GM21576 (cell line): Measurements from ENCODE around the gene RRP9.
"Not testable (repeated sequence)": the region's sequence is repeated elsewhere in the genome, so short reads cannot be mapped to it uniquely, and the experiment has no call there.

Experiments used
- ATAC-seq: cut with Tn5 transposase; IDR thresholded peaks from one replicate; pipeline ENCODE4 v1.9.1; 2021; ENCODE audit warnings: mild to moderate bottlenecking, moderate library complexity; ENCODE audit not compliant: unreplicated experiment

RRP9 gene

DNA sequence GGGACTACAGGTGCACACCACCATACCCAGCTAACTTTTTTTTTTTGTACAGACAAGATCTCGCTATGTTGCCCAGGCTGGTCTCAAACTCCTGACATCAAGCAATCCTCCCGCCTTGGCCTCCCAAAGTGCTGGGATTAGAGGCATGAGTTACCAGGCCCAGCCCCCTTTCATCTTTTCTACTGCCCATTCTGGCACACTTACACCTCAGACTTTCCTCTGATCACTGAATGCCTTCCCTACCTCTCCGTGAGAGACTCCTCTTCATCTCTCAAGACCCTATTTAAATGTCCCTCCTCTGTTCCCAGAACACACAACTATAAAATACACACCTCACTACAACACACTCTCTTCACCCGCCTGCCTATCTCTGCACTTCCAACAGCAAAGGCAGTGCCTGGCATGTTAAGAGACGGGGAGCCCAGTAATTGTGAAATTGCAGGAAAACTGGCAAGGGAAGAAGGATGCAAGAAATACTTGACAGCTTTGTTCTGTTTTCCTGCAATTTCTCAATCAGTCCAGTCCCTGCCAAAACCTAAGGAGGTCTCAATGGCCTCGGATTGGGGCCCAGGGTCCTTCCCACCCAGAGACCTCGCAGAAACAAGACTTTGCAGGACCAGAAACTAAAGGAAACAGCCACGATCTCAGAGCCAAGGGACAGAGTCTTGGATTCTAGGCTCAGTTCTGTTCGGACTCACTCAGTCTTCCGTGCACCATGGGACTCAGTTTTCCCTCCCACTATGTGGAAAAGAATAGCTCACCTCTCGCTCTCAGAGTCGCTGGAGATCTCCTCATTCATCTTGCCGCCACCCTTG is 849 bp downstream of the RRP9 start:
- ATAC-seq, result no peak

DNA sequence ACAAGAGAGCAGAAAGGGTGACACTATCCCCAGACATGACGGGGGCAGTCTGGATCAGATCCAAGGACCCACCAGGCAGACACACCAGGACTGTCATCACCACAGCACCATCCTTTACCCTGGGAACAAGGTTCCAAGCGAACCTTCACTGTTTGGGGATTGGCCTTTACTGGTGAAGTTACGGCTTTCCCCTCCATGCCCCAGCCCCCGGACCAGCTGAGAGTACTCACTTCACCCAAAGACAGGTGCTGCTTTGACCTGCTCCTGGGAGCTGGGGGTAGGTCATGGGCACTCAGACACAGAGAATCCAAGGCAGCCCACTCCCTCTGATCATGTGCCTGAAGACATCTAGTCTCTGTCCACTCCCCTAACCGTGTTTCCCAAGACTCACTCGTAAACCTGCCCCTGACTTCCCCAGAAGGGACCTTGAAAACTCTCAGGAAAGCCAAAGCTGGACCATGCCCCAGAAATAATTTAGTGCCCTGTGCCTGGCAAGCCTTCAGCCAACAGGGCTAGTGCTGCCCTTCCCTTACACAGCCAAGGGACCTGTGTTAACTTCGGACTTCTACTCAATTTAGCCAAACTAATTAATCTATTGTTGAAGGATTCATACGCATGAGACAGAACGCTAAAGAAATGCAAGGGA is 2.8 kb downstream of the RRP9 start:
- no peak for ATAC-seq

DNA sequence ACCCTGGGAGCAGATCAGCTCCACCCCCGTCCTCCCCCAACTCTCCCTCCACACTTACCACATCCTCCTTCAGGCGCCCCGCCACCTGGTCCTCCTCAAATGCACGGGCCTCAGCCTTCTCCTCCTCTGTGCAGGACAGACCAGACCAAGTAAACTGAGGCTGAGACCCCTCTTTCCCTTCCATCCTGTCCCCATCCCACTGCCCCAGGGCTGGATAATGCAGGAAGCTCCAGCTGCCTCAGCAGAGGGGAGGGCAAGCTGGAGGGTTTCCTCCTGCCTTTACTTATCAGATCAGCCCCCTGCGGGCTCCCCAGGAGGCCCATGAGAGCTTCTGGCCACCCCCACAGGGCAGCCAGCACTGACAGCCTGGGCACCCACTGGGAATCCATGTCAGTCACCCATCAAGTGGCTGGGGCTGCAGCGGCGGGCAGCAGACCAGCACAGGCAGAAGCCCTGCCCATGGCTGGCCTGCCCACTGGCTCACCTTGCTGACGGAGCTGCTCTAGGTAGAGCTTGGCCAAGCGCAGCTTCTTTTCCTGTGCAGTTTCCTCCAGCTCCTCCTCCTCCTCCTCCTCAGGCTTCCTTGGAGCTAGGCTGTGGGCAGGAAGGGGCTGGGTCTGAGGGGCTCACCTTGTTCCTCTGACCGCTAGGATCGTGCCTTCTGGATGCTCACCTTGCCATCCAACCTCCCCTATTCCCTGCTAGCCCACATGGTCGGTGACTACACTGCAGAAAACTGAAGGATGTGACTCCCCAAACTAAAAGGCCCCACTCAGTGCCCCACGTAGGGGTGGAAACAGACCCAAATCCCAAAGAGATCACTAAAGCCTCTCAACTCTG is 3.9 kb downstream of the RRP9 start:
- no peak for ATAC-seq

DNA sequence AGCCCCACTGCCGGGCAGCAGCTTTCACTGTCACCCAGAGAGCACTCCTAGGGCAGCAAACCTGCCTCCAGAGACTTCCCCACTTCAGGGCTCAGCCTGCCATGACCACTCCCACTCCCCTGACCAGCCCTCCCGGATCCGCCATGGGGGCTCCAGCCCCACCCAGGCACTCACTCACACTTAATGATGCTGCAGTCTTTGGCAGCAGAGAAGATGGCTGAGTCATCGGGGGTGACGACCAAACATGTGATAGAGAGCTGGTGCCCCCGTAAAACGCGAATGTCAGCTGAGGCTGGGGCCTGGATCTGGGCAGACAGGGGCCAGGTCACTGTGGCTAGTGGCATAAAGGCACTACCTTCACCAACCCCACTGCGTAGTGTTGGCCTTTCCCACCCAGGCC is 4.7 kb downstream of the RRP9 start:
- ATAC-seq, result no peak

DNA sequence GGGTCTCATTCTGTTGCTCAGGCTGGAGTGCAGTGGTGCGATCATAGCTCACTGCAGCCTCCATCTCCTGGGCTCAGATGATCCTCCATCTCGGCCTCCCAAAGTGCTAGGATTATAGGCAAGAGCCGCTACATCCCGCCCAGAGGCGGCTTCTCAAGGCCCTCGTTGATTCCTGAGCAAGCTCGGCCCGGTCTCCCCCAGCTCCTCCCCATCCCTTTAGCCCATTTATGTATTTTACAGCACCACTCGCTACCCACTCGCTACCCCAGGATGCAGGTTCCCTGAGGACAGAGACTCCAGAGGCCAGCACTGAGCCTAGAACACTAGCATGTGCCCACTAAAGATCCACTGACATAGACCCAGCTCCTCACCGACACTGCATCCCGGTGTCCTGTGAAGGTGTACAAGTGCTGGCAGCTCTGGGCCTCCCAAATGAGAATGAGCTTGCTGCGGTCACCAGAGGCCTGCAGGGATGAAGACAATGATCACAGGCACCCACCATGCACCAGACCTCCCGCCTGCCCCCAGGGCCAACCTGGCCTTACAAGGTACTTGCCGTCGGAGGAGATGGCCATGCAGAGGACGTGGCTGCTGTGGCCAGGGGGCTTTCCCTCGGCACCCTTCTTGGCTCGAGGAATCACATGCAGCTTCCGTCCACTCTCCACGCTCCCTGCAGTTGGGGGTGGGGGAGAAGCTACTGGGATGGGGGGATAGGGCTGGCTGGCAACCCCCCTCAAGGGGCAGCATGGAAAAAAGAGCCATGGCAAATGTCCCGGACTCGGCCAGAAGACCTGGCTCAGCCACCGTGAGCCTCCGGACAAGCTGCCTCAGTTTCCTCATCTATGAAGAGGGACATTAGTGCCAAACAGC is 5.6 kb downstream of the RRP9 start:
- ATAC-seq, result no peak

DNA sequence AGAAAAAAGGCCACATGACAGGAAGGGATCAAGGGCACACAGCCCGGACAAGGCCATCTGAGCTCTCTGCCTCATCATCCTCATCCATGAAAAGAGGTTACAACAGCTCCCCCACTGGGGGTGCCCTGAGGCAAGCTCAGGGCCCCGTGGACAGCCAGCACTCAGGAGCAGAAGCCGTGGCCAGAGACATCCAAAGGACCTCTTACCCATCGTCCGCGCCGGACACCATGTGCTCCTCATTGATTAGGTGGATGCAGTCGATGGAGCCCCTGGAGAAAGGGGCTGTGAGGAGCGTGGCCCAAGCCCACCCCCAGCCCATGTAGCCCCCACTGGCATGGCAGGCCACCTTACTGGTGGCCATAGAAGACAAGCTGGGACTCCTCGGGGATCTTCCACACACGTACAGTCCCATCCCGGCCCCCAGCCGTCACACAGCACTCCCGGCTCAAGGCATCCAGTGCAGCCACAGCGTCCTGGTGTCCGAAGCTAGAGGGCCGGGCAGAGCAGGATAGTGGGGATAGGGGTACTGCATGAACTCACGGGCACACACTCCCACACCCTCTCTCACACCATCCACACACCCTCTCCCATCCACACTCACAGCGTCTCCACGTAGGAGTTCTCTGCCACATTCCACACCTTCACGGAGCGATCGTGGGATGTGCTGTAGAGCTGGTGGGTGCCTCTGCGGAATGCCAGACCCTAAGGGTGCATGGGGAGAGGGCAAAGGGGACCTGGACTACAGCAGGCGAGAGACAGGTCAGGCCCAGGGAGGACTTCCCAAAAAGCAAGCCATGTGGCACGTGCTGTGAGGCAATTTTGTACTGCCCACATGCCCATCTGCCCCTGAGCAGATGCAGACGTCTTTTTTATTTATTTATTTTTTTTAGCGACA is 6.5 kb downstream of the RRP9 start:
- no peak for ATAC-seq

DNA sequence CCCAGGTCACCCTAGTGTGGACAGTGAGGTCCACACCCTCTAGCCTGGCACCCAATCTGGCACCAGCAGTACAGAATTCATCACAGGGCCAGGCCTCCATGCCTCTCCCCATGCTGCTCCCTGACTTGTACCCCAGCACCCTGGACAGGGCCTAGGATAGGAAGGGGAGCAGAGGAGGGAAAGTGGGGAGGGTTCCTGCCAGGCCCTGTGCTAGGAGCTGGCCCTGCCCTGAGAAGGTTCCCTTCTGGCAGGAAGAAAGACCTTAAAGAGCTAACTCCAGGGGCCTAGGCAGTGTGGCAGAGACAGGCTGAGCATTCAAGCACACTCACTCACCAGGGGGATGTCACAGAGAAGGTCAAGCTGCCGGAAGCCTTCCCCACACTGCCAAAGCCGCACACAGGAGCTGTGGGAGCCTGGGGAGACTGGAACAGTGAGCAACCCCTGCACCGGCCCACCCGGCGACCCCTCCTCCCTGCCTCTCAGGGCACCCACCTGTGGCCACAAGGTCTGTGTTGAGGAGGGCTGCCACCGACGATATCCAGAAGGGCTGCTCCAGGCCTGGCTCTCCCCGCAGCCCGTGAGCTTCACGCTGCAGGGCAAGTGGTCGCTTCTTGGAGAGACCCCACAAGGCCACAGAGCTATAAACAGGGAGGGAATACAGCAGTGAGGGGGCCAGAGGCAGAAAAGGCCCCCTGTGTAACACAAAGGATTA is 7.4 kb downstream of the RRP9 start:
- no peak for ATAC-seq

DNA sequence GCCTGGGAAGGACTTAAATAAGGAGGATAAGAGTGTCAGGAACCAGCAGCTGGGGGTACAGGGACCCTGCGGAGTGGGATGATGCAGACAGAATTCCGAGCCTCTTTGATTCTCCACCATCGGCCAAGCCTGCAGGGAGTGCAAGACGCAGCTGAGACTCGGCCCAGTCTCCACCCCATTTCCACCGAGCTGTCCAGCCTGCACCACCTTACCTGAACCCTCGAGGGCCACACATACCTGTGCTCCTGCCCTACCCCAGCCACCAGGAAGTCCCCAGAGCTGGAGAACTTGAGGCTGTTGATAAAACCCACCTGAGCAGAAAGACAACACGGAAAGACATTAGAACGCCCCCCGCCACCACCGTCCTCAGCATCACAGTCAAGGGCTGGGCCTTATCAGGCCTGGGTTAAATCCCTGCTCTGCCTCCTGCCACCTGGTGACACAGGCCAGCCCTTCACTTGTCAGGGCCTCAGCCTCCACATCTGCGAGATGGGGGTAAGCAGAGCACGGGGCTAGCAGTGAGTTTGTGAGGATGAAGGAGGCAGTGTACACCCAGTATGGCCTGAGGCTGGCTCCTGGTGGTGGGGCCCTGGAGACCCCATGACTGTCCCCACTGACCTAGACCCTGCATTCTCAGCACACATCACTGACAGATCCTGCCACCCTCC is 8.1 kb downstream of the RRP9 start:
- ATAC-seq, result no peak

DNA sequence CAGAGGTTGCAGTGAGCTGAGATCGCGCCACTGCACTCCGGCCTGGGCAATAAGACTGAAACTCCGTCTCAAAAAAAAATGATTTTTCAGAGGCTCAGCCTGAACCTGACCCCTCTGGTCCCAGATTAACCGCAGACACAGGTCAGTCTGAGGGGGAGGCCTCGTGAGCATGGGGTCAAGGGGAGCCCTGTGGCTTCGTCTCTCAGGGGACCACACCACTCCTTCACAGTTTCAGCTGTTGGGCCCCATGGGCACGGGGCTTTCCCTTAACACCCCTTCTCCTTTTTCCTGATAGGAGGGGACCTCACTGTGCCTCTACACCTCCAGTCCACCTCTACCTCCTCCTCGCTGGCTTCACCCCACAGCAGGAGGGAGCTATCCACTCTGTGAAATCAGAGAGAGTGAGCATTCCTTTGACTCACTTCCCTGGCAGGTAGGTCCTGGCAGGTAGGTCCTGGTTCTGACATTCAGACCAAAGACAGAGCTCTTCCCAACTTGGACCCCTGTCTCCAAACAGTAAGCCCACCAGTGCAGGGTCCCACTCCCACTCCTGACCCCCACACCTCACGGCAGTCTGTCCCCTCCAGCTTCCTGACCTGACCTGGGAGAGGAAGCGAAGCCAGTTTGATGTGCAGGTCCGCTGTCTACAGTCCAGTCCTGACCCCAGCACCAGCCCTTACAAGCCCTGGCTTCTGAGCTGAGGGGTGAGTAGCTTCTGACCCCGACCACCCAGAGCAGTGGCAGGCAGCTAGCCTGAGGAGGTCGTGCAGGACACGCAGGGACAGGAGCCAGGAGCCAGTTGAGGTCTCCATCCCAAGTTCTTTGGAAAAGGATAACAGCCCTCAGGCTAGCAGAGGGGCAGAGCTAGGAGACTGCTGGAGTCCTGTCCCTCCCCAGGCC is 9.0 kb downstream of the RRP9 start:
- no peak for ATAC-seq

DNA sequence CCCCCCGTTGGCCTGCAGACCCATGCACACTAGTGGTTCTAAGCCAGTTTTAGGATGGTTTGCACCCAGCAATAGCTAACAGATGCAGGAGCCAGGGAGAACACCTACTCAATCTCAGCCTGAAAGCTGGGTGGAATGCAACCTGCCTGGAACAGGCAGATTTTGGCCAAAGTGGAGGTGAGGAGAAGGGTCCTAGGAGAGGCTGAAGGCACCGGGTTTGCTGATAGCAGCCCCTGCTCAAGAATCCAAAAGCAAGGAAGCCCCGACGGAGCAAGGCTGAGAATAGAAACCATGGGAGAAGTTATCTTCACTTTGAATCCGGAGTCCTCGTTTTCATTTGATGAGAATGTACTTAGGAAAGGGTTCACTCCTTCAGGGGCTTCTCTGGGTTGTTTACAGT is 9.9 kb downstream of the RRP9 start:
- no peak for ATAC-seq

DNA sequence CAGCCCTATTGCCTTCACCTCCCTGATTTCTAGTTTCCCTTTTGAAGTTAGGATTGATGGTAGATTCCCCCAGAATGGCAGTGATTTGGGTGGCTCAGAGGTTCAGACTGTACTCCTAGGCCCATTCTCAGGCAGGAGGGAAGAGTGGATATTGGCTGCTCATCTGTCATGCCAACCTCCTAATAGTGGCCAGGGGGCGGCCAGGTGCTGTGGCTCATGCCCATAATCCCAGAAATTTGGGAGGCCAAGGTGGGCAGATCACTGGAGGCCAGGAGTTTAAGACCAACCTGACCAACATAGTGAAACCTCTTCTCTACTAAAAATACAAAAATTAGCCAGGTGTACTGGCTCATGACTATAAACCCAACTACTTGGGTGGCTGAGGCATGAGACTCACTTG is 11.3 kb downstream of the RRP9 start:
- no peak for ATAC-seq

DNA sequence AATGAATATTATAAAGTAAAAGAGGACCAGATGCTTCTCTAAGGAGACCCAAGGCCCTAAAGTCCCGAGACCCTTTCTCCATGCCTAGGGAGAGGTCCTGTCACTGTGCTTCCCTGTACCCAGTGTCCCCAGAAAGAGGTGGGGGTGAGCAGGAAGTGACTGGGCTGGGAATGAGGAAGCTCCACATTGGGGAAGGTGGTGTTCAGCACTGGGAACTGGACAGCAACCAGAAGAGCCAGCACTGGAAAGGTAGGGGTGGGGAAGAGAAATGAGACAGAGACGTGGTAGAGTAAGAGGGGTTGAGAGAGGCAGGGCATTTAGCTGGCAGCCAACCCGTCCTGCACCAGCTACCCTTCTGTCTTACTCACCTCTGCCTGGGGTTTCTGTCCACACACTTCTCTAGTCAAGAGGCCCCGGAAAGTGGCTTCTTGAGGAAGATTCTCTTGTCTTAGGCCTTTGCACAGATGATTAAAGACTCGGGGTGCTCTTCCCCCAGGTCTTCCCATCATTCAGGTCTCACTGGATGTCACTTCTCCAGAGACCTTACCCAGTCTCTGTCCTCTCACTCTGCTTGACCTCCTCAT is 12.2 kb downstream of the RRP9 start:
- no peak for ATAC-seq

DNA sequence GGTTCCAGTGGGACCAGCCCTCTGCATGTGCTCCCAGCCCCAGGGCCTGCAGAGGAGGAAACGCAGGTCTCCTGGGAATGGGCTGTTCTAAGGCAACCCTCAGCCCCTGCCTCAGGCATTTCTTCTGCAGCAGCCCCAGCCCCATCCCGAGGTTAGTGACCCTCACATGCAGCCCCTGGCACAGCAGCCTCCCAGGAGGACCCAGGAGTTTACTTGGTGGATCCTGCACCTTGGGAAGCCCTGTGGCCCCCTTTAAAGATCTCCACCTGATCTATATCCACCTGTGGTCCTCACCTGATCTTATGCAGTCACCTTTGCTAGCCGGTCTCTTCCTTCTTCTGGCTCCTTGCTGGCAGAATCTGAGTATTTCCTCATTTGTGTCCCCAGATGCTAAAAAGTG is 12.7 kb downstream of the RRP9 start:
- ATAC-seq, result not testable (repeated sequence)

DNA sequence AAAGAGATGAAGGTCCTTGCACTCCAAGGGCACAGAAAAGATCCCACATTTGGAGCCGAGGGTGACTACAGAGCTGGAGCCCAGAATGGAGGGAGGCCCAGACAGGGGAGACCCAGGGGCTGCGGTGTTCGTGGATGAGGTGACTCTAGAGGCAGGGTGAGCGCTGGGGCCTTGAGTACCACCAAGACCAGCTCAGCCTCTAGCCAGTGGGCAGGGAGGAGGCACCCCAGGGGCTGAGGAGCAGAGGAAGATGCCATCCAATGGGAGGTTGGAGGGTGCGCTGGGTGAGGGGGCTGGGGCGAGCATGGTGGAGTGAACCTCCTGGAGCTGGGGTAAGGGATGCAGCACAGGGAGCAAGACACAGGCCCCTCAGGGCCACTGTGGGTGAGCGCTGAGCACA is 13.3 kb downstream of the RRP9 start:
- ATAC-seq, result no peak

DNA sequence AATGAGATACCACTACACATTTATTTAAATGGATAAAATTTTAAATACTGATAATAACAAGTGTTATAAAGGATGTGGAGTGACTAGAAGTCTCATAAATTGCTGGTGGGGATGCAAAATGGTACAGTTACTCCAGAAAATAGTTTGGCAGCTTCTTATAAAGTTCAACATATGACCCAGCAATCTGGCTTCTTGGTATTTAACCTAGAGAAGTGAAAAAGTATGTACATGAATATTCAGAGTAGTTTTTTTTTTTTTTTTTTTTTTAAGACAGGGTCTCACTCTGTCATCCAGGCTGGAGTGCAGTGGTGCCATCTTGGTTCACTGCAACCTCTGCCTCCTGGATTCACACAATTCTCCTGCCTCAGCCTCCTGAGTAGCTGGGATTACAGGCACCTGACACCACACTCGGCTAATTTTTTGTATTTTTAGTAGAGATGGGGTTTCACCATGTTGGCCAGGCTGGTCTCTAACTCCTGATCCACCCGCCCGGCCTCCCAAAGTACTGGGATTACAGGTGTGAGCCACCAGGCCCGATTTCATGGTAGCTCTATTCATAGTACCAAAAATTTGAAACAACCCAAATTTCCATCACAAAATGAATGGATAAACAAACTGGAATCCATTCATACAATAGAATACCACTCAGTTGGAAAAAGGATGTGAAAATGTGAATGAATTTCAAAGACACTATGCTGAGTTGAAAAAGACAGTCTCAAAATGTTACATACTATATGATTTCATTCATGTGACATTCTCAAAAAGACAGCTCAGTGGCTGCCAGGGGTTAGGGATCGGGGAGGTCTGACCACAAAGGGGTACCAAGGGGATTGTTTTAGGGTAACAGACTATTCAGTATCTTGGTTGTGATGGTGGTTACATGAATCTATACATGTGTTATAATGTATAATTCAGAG is 14.4 kb downstream of the RRP9 start:
- ATAC-seq, result no peak

DNA sequence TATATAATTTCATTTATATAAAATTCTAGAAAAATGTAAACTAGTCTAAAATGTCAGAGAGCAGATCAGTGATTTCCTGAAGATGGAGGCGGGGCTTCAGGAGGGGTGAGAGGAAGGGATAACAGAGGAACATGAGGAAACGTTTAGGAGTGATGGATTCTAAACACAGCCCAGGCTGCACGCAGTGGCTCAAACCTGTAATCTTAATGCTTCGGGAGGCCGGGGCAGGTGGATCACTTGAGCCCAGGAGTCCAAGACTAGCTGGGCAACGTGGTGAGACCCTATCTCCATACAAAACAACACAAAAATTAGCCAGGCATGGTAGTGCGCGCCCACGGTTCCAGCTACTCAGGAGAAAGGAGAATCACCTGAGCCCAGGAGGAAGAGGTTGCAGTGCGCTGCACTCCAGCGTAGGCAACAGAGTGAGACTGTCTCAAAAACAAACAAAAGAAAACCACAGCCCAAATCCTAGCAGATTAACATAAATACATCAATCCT is 20.6 kb downstream of the RRP9 start:
- no peak for ATAC-seq
